Uterus (tissue), 4 donors: ENCODE measurements around the gene CAVIN1. TPM values are rescaled to one million over a fixed set of nuclear protein-coding genes. Genes with fewer than 3 reads are reported as not detected.

ENCODE experiments used
- DNase-seq, 2 donors: peaks; one replicate each; pipeline ENCODE4 v3.0.0-alpha.2; 2019 to 2020
- H3K27ac ChIP-seq, 2 donors: fragments of 200-600 bp; sonication (generic); 1 replicate in 1 of 2; 2 replicates in 1 of 2; pipeline ENCODE4 v1.5.1; 2016 to 2018
- H3K27me3 ChIP-seq, 2 donors: fragments of 200-600 bp; sonication (generic); one replicate each; pipeline ENCODE4 v1.5.1; 2018 to 2019; ENCODE audit warnings: control low read depth in 1 of 2
- H3K36me3 ChIP-seq, 2 donors: fragments of 200-600 bp; sonication (generic); one replicate each; pipeline ENCODE4 v1.5.1; 2019; ENCODE audit warnings: control low read depth in 1 of 2
- H3K4me1 ChIP-seq, 2 donors: fragments of 200-600 bp; sonication (generic); one replicate each; pipeline ENCODE4 v1.5.1; 2018 to 2019; ENCODE audit warnings: control low read depth in 1 of 2
- H3K4me3 ChIP-seq, 2 donors: fragments of 200-600 bp; sonication (generic); 1 replicate in 1 of 2; 2 replicates in 1 of 2; pipeline ENCODE4 v1.5.1; 2018 to 2019; ENCODE audit warnings: mild to moderate bottlenecking in 1 of 2
- H3K9me3 ChIP-seq, 2 donors: fragments of 200-600 bp; sonication (generic); one replicate each; pipeline ENCODE4 v1.5.1; 2019; ENCODE audit warnings: control low read depth in 1 of 2
- POLR2A ChIP-seq, 2 donors: fragments of 450-650 bp; IDR thresholded peaks; one replicate each; pipeline ENCODE4 v1.6.1; 2016; ENCODE audit warnings: antibody characterized with exemption in 2 of 2, mild to moderate bottlenecking in 1 of 2, moderate library complexity in 1 of 2
- intact Hi-C: fragments of 100-400 bp; cut with DNase I; formaldehyde crosslinking; loops from one replicate; pipeline ENCODE4 v1.15.1; 2023; ENCODE audit warnings: low total_unique reads
- small RNA-seq: library from RNA; depleted of rRNA; stranded (forward); fragments of <200 nt; gene quantifications from one replicate; pipeline ENCODE3, GENCODE V24; 2016
- total RNA-seq, 4 donors: library from RNA; depleted of rRNA in 3 of 4; stranded (reverse); fragments of >200 nt in 3 of 4; gene quantifications; one replicate each; pipeline versions ENCODE4 v1.1.0 to v1.2.4, GENCODE V29; 2014 to 2023
- TF ChIP-seq, protein P1 (sequence below), 4 experiments: fragments of 200-600 bp in 2 of 4; fragments of 450-650 bp in 2 of 4; sonication (generic) in 2 of 4; IDR thresholded peaks; one replicate each; pipeline ENCODE4 v1.5.1; 2016 to 2019; ENCODE audit warnings: antibody characterized with exemption in 4 of 4, mild to moderate bottlenecking in 2 of 4, moderate library complexity in 1 of 4
- donor health status: DM: yes; HTN: yes; CAD: no.

Gene CAVIN1
- total RNA-seq, 4 donors from 2014 or later, result 204 to 520 (median 372) TPM

DNA sequence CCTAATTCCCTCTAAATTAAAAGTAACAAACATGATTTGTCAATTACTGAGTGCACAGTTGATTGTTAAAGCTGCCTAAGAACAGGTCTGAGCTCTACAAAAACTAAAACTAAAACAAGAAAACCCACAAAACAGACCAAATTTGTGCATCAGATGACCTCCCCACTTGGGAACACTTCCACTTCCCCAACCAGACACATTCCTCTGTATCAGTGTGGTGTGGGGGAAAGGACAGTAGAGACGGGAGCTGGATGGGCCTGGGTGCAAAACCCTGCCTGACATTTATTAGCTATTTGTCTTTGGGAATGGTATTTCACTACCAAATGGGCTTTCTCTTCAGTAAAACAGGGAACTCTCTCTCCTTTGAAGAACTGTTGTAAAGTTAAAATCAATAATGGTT, 64.6 kb downstream of the CAVIN1 start:
- no peak overlapping the region for H3K4me3 ChIP-seq
- intact Hi-C loops, result no loop called here
- DNase-seq, result no peak
- peaks cover 0 to 15% of the 10 kb centered on the region in 2 donors for H3K4me1 ChIP-seq
- no peaks in the 10 kb centered on the region for H3K9me3 ChIP-seq
- no peaks in the 10 kb centered on the region for H3K36me3 ChIP-seq
- H3K27me3 ChIP-seq, result no peaks in the 10 kb centered on the region
- TF ChIP-seq, protein P1, sequence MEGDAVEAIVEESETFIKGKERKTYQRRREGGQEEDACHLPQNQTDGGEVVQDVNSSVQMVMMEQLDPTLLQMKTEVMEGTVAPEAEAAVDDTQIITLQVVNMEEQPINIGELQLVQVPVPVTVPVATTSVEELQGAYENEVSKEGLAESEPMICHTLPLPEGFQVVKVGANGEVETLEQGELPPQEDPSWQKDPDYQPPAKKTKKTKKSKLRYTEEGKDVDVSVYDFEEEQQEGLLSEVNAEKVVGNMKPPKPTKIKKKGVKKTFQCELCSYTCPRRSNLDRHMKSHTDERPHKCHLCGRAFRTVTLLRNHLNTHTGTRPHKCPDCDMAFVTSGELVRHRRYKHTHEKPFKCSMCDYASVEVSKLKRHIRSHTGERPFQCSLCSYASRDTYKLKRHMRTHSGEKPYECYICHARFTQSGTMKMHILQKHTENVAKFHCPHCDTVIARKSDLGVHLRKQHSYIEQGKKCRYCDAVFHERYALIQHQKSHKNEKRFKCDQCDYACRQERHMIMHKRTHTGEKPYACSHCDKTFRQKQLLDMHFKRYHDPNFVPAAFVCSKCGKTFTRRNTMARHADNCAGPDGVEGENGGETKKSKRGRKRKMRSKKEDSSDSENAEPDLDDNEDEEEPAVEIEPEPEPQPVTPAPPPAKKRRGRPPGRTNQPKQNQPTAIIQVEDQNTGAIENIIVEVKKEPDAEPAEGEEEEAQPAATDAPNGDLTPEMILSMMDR (IDR thresholded peaks at IDR 0.05), result no peak
- TF ChIP-seq POLR2A (IDR thresholded peaks at IDR 0.05), result no peak
- H3K27ac ChIP-seq, result no peak overlapping the region

DNA sequence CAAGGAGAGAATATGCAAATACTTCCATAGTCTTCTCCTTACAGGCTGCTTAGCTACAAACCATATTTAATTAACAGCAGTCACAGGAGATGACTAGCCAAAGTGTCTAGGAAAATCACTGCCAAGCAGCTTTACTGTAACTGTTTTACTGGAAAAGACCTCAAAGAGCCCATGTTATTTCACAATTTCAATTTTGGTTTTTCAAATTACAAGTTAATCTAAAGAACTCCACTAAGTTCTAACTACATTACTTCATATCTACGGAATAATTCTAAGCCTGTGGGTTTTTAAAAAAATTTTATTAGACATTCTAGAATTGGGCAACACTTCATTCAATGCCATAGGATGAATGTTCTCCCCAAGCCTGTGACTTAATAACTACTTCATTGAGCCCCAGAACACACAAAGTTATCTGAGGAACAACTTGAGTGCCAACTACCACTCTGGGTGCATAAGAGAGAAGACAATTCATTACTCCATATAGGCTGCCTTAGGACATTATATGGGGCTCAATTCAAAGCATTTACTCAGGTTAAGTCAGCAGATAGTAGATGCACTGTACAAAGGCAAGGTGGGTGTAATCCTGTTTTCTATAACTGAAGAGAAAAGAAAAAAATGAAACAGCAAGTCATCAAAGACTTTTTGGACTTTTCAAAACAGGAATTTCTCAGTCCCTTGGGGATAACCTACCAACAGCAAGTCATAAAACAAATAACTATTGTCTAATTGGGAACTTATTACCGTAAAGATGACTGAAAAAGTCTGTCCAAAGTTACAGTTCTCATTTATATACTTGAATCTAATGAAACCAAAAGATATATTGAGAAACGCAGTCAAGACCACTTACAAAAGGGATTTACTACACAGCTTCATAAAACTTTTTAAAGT, 67.9 kb downstream of the CAVIN1 start:
- Histone ChIP-seq H3K4me1 (peaks cover 0 to 16% of the 10 kb centered on the region in 2 donors), H3K9me3 (no peaks in the 10 kb centered on the region), H3K27me3 (no peaks in the 10 kb centered on the region), H3K4me3 (no peak overlapping the region), H3K27ac (peak overlapping the region in 1 of 2 donors; percentile 2), H3K36me3 (no peaks in the 10 kb centered on the region)
- intact Hi-C loops, result no loop called here
- no peak for DNase-seq
- TF ChIP-seq, protein P1 (IDR thresholded peaks at IDR 0.05), result no peak
- no peak for TF ChIP-seq POLR2A (IDR thresholded peaks at IDR 0.05)

Small RNAs within 50 kb of the gene (small RNA-seq; reads per million reads assigned to genes)
- gene RNU7-97P, result not detected

Other genes starting within 250 kb of the CAVIN1 start
- under 1 TPM in 1 of 4 donors, not detected in 3; 0.55 TPM for gene KCNH4, start 242.1 kb downstream of the CAVIN1 start, total RNA-seq
- gene HCRT, start 237.8 kb downstream of the CAVIN1 start, total RNA-seq, result 1 to 10 TPM in 1 of 4 donors, not detected in 3; 1.0 TPM
- gene GHDC, start 228.8 kb downstream of the CAVIN1 start, total RNA-seq, result 10 to 100 TPM in 2 of 4 donors, 1 to 10 TPM in 2; 8.2 to 26.8 (median 17.5) TPM
- 100 to 1,000 TPM in 3 of 4 donors, 10 to 100 TPM in 1; 72.1 to 187 (median 144) TPM for gene STAT5B, start 146.9 kb downstream of the CAVIN1 start, total RNA-seq
- gene STAT5A, start 134.8 kb downstream of the CAVIN1 start, total RNA-seq, result 10 to 100 TPM; 30.7 to 69.2 (median 33.9) TPM
- 100 to 1,000 TPM; 115 to 298 (median 171) TPM for gene STAT3, start 34.8 kb downstream of the CAVIN1 start, total RNA-seq
- gene ATP6V0A1, start 35.6 kb upstream of the CAVIN1 start, total RNA-seq, result 100 to 1,000 TPM in 1 of 4 donors, 10 to 100 TPM in 3; 29.5 to 111 (median 64.5) TPM
- gene NAGLU, start 113.0 kb upstream of the CAVIN1 start, total RNA-seq, result 10 to 100 TPM in 3 of 4 donors, 1 to 10 TPM in 1; 8.7 to 33.5 (median 25.6) TPM
- 1 to 10 TPM in 1 of 4 donors, under 1 TPM in 1, not detected in 2; 0.35 to 3.1 TPM for gene HSD17B1, start 129.7 kb upstream of the CAVIN1 start, total RNA-seq
- gene COASY, start 138.9 kb upstream of the CAVIN1 start, total RNA-seq, result 10 to 100 TPM in 3 of 4 donors, 1 to 10 TPM in 1; 2.6 to 42.6 (median 16.1) TPM
- gene MLX, start 143.8 kb upstream of the CAVIN1 start, total RNA-seq, result 10 to 100 TPM in 3 of 4 donors, 1 to 10 TPM in 1; 6.9 to 50.0 (median 35.1) TPM
- gene PSMC3IP, start 154.5 kb upstream of the CAVIN1 start, total RNA-seq, result 10 to 100 TPM in 1 of 4 donors, 1 to 10 TPM in 3; 2.8 to 16.5 (median 5.0) TPM
- gene RETREG3, start 186.1 kb upstream of the CAVIN1 start, total RNA-seq, result 10 to 100 TPM; 12.6 to 72.7 (median 46.3) TPM
- gene TUBG1, start 186.4 kb upstream of the CAVIN1 start, total RNA-seq, result 10 to 100 TPM in 3 of 4 donors, 1 to 10 TPM in 1; 7.9 to 39.4 (median 23.9) TPM
- gene TUBG2, start 236.0 kb upstream of the CAVIN1 start, total RNA-seq, result 10 to 100 TPM in 3 of 4 donors, 1 to 10 TPM in 1; 9.7 to 60.7 (median 27.6) TPM